ENCODE data around the gene VGF. TPM values are rescaled to one million over a fixed set of nuclear protein-coding genes. Genes with fewer than 3 reads are reported as not detected.

VGF gene
- total and polyA plus RNA-seq, 2 donors (not counting 1 experiment from before 2014, with no cell fraction given): 0.10 to 0.17 TPM

- H3K9me3 Mint-ChIP-seq (ENCODE audit: insufficient read depth): no peaks in the 10 kb centered on the region
- H3K4me1 Mint-ChIP-seq: peaks cover 30% of the 10 kb centered on the region
- H3K4me1 ChIP-seq (ENCODE audit: control insufficient read depth in 2 of 2, insufficient read depth in 2 of 2, low read length in 2 of 2): peaks cover 14 to 15% of the 10 kb centered on the region in 2 donors
- no peaks in the 10 kb centered on the region for H3K36me3 ChIP-seq (replicated peaks in 1 of 2; ENCODE audit: control extremely low read depth in 1 of 2, control insufficient read depth in 1 of 2, extremely low read depth in 1 of 2, insufficient read depth in 2 of 2, low read length in 1 of 2)
- H3K4me3 ChIP-seq (ENCODE audit: control extremely low read depth in 1 of 5, extremely low read depth in 1 of 5, insufficient read depth in 1 of 5, low read depth in 2 of 5, low read length in 4 of 5): no peak overlapping the region
- TF ChIP-seq EZH2 (IDR thresholded peaks at IDR 0.05; ENCODE audit: borderline replicate concordance, insufficient read depth, low read depth, low read length, poor library complexity, severe bottlenecking) (no peak), CTCF (IDR thresholded peaks at IDR 0.05) (no peak)
- intact Hi-C loops (cut with micrococcal nuclease): loop anchor here (5.0 kb wide), 1 partner anchor 52 kb away; no protein-coding TSS in a partner anchor
- no peak overlapping the region for H3K27ac ChIP-seq (ENCODE audit: low read length in 2 of 2)
- H3K4me3 Mint-ChIP-seq: no peak overlapping the region
- H3K27me3 Mint-ChIP-seq: peaks cover 44% of the 10 kb centered on the region
- ATAC-seq (ENCODE audit: low read depth) (no peak), DNase-seq (no peak)
- CTCF ChIA-PET: interaction anchor here (1.1 kb wide), 1 partner anchor 14 kb away, joined by 5 read pairs; no protein-coding TSS in a partner anchor
- peaks cover 0 to 7% (median 0%) of the 10 kb centered on the region in 3 donors for H3K9me3 ChIP-seq (ENCODE audit: control extremely low read depth in 1 of 3, control insufficient read depth in 2 of 3, insufficient read depth in 1 of 3, low read length in 2 of 3)
- no peak overlapping the region for H3K9ac ChIP-seq (ENCODE audit: low read length)
- no peak overlapping the region for H2AFZ ChIP-seq (ENCODE audit: insufficient read depth, low read depth, low read length, poor library complexity, severe bottlenecking)
- peaks cover 0 to 20% (median 6%) of the 10 kb centered on the region in 4 experiments for H3K27me3 ChIP-seq (replicated peaks in 1 of 4; ENCODE audit: control extremely low read depth in 1 of 4, control insufficient read depth in 3 of 4, insufficient read depth in 4 of 4, low read length in 3 of 4)
- H4K20me1 ChIP-seq (ENCODE audit: control insufficient read depth, insufficient read depth, low read length, poor library complexity, severe bottlenecking): no peaks in the 10 kb centered on the region
- 71% methylated on average over 1 of the region's 3 CpGs for WGBS (ENCODE audit: insufficient coverage)
- no peak overlapping the region for H3K27ac Mint-ChIP-seq
- H3K79me2 ChIP-seq (ENCODE audit: control insufficient read depth, insufficient read depth, low read length): no peaks in the 10 kb centered on the region
- POLR2A ChIA-PET: no interaction called here
- H3K4me2 ChIP-seq (replicated peaks; ENCODE audit: low read depth, low read length, poor library complexity, severe bottlenecking): no peak overlapping the region
Measured at GRCh38 chr7:101129603-101130117, 35.7 kb downstream of the VGF start.

- no peak overlapping the region for H3K9ac ChIP-seq (ENCODE audit: low read length)
- no peaks in the 10 kb centered on the region for H3K9me3 Mint-ChIP-seq (ENCODE audit: insufficient read depth)
- H3K27ac Mint-ChIP-seq: no peak overlapping the region
- H3K4me2 ChIP-seq (replicated peaks; ENCODE audit: low read depth, low read length, poor library complexity, severe bottlenecking): no peak overlapping the region
- no peaks in the 10 kb centered on the region for H4K20me1 ChIP-seq (ENCODE audit: control insufficient read depth, insufficient read depth, low read length, poor library complexity, severe bottlenecking)
- H3K79me2 ChIP-seq (ENCODE audit: control insufficient read depth, insufficient read depth, low read length): no peaks in the 10 kb centered on the region
- TF ChIP-seq EZH2 (IDR thresholded peaks at IDR 0.05; ENCODE audit: borderline replicate concordance, insufficient read depth, low read depth, low read length, poor library complexity, severe bottlenecking) (no peak), CTCF (IDR thresholded peaks at IDR 0.05) (no peak)
- H2AFZ ChIP-seq (ENCODE audit: insufficient read depth, low read depth, low read length, poor library complexity, severe bottlenecking): no peak overlapping the region
- peaks cover 38% of the 10 kb centered on the region for H3K27me3 Mint-ChIP-seq
- H3K4me3 Mint-ChIP-seq: no peak overlapping the region
- DNase-seq: no peak
- peaks cover 0 to 7% (median 0%) of the 10 kb centered on the region in 3 donors for H3K9me3 ChIP-seq (ENCODE audit: control extremely low read depth in 1 of 3, control insufficient read depth in 2 of 3, insufficient read depth in 1 of 3, low read length in 2 of 3)
- 57% methylated on average over 11 of the region's 14 CpGs for WGBS (ENCODE audit: insufficient coverage)
- ChIA-PET POLR2A (no interaction called here), CTCF (interaction anchor here (0.8 to 1.6 kb wide), 2 partner anchors 8 to 10 kb away, joined by 3 read pairs; no protein-coding TSS in a partner anchor)
- ATAC-seq (ENCODE audit: low read depth): no peak
- intact Hi-C loops (cut with micrococcal nuclease): loop anchor here (5.0 kb wide), 1 partner anchor 51 kb away; no protein-coding TSS in a partner anchor
- no peak overlapping the region for H3K4me3 ChIP-seq (ENCODE audit: control extremely low read depth in 1 of 5, extremely low read depth in 1 of 5, insufficient read depth in 1 of 5, low read depth in 2 of 5, low read length in 4 of 5)
- peaks cover 14 to 15% of the 10 kb centered on the region in 2 donors for H3K4me1 ChIP-seq (ENCODE audit: control insufficient read depth in 2 of 2, insufficient read depth in 2 of 2, low read length in 2 of 2)
- H3K4me1 Mint-ChIP-seq: peaks cover 34% of the 10 kb centered on the region
- H3K27me3 ChIP-seq (replicated peaks in 1 of 4; ENCODE audit: control extremely low read depth in 1 of 4, control insufficient read depth in 3 of 4, insufficient read depth in 4 of 4, low read length in 3 of 4): peaks cover 0 to 22% (median 7%) of the 10 kb centered on the region in 4 experiments
- H3K36me3 ChIP-seq (replicated peaks in 1 of 2; ENCODE audit: control extremely low read depth in 1 of 2, control insufficient read depth in 1 of 2, extremely low read depth in 1 of 2, insufficient read depth in 2 of 2, low read length in 1 of 2): no peaks in the 10 kb centered on the region
- no peak overlapping the region for H3K27ac ChIP-seq (ENCODE audit: low read length in 2 of 2)
Measured at GRCh38 chr7:101128040-101128834, 37.1 kb downstream of the VGF start.

Measured in B cell (primary cell).